GM23338 (cell line): Measurements from ENCODE around the gene TMEM114. TPM values are rescaled to one million over a fixed set of nuclear protein-coding genes. Genes with fewer than 3 reads are reported as not detected.

Experiments used
- ATAC-seq: fragments of 200-7000 bp; cut with Tn5 transposase; 3 replicates; pipeline ENCODE4 v1.9.1; 2020
- DNase-seq: peaks from one replicate; pipeline ENCODE4 v3.0.0-alpha.2; 2015; ENCODE audit warnings: low spot score
- H2AFZ ChIP-seq: fragments of 200-600 bp; sonication (generic); 2 replicates; pipeline ENCODE4 v1.8.0; 2016; ENCODE audit warnings: antibody characterized with exemption, mild to moderate bottlenecking, moderate library complexity
- H3F3A ChIP-seq: fragments of 200-600 bp; sonication (generic); replicated peaks from 2 replicates; pipeline ENCODE4 v1.8.0; 2017; ENCODE audit warnings: antibody characterized with exemption, mixed run types, low read depth
- H3K27ac ChIP-seq: fragments of 200-600 bp; sonication (generic); 2 replicates; pipeline ENCODE4 v1.6.1; 2016; ENCODE audit warnings: low read depth
- H3K27me3 ChIP-seq: fragments of 200-600 bp; sonication (generic); 2 replicates; pipeline ENCODE4 v1.8.0; 2016; ENCODE audit warnings: mild to moderate bottlenecking, mixed run types, moderate library complexity; ENCODE audit not compliant: insufficient read depth
- H3K36me3 ChIP-seq: fragments of 200-600 bp; sonication (generic); 2 replicates; pipeline ENCODE4 v1.8.0; 2016; ENCODE audit warnings: mild to moderate bottlenecking; ENCODE audit not compliant: insufficient read depth
- H3K4me1 ChIP-seq: fragments of 200-600 bp; sonication (generic); 2 replicates; pipeline ENCODE4 v1.8.0; 2016; ENCODE audit warnings: mild to moderate bottlenecking, moderate library complexity; ENCODE audit not compliant: insufficient read depth
- H3K4me2 ChIP-seq: fragments of 200-600 bp; sonication (generic); 2 replicates; pipeline ENCODE4 v1.7.1; 2017; ENCODE audit warnings: mixed run types
- H3K4me3 ChIP-seq: fragments of 200-600 bp; sonication (generic); 2 replicates; pipeline ENCODE4 v1.6.1; 2016; ENCODE audit warnings: mixed run types
- H3K79me2 ChIP-seq: fragments of 200-600 bp; sonication (generic); replicated peaks from 2 replicates; pipeline ENCODE4 v1.8.0; 2017; ENCODE audit warnings: mild to moderate bottlenecking; ENCODE audit not compliant: insufficient read depth
- H3K9me2 ChIP-seq: fragments of 200-600 bp; sonication (generic); 2 replicates; pipeline ENCODE4 v1.8.0; 2017; ENCODE audit not compliant: insufficient read depth
- H4K20me1 ChIP-seq: fragments of 200-600 bp; sonication (generic); replicated peaks from 2 replicates; pipeline ENCODE4 v1.8.0; 2017; ENCODE audit warnings: mild to moderate bottlenecking; ENCODE audit not compliant: insufficient read depth
- H3K27ac Mint-ChIP-seq: 2 replicates; pipeline ENCODE4 v1.8.0; 2020; ENCODE audit warnings: inconsistent platforms, mild to moderate bottlenecking, moderate library complexity, mixed read lengths
- H3K27me3 Mint-ChIP-seq: 3 replicates; pipeline ENCODE4 v1.8.0; 2022; ENCODE audit warnings: low read depth, mild to moderate bottlenecking, moderate library complexity, mixed read lengths, inconsistent platforms; ENCODE audit not compliant: insufficient read depth, poor library complexity
- H3K36me3 Mint-ChIP-seq: 3 replicates; pipeline ENCODE4 v1.8.0; 2021; ENCODE audit warnings: low read depth, mild to moderate bottlenecking, inconsistent platforms, moderate library complexity, mixed read lengths
- H3K4me1 Mint-ChIP-seq: 3 replicates; pipeline ENCODE4 v1.8.0; 2020; ENCODE audit warnings: mild to moderate bottlenecking, inconsistent platforms, mixed read lengths
- H3K4me3 Mint-ChIP-seq: 3 replicates; pipeline ENCODE4 v1.8.0; 2021; ENCODE audit warnings: moderate library complexity, mild to moderate bottlenecking, inconsistent platforms, mixed read lengths
- H3K9me3 Mint-ChIP-seq: 3 replicates; pipeline ENCODE4 v1.8.0; 2020; ENCODE audit warnings: moderate library complexity, mild to moderate bottlenecking, inconsistent platforms, mixed read lengths
- CREB1 ChIP-seq: fragments of 250-450 bp; sonication (Bioruptor Pico); IDR thresholded peaks from 2 replicates; pipeline ENCODE4 v1.5.0; 2020; ENCODE audit warnings: low read depth, mild to moderate bottlenecking, moderate library complexity
- EZH2 ChIP-seq: fragments of 200-600 bp; sonication (generic); IDR thresholded peaks from one replicate; pipeline ENCODE4 v1.8.0; 2017; ENCODE audit warnings: antibody characterized with exemption, mild to moderate bottlenecking, low read depth; ENCODE audit not compliant: unreplicated experiment
- EZH2phosphoT487 ChIP-seq: fragments of 200-600 bp; sonication (generic); IDR thresholded peaks from one replicate; pipeline ENCODE4 v1.8.1; 2018; ENCODE audit warnings: antibody characterized with exemption; ENCODE audit not compliant: unreplicated experiment
- JUNB ChIP-seq: IDR thresholded peaks from one replicate; pipeline ENCODE4 v1.6.1; 2016; ENCODE audit warnings: antibody characterized with exemption; ENCODE audit not compliant: unreplicated experiment
- NANOG ChIP-seq: IDR thresholded peaks from 2 replicates; pipeline ENCODE4 v1.6.1; 2016; ENCODE audit warnings: antibody characterized with exemption, borderline replicate concordance
- POLR2AphosphoS5 ChIP-seq: IDR thresholded peaks from 2 replicates; pipeline ENCODE4 v1.6.1; 2016; ENCODE audit warnings: antibody characterized with exemption, low read depth
- STAT1 ChIP-seq: IDR thresholded peaks from one replicate; pipeline ENCODE4 v1.6.1; 2016; ENCODE audit warnings: antibody characterized with exemption; ENCODE audit not compliant: unreplicated experiment
- ZNF114 ChIP-seq: fragments of 250-450 bp; sonication (Bioruptor Pico); IDR thresholded peaks from 2 replicates; pipeline ENCODE4 v1.5.0; 2020; ENCODE audit warnings: mild to moderate bottlenecking, moderate library complexity
- ZNF331 ChIP-seq: fragments of 250-450 bp; sonication (Bioruptor Pico); IDR thresholded peaks from 2 replicates; pipeline ENCODE4 v1.5.0; 2020; ENCODE audit warnings: low read depth, mild to moderate bottlenecking, moderate library complexity
- polyA plus RNA-seq: library from polyadenylated mRNA; unstranded; fragments of >200 nt; fragmentation: Nextera tagmentation; extraction: Ambion mirVana; gene quantifications from 2 replicates; pipeline ENCODE4 v1.2.1, GENCODE V29; 2016
- total RNA-seq: library from RNA; depleted of rRNA; stranded (reverse); fragments of >200 nt; shearing (Covaris generic); gene quantifications from 2 replicates; pipeline ENCODE4 v1.2.3, GENCODE V29; 2014
- TF ChIP-seq, protein P1 (sequence below): fragments of 250-450 bp; sonication (Bioruptor Pico); IDR thresholded peaks from 2 replicates; pipeline ENCODE4 v1.5.0; 2020; ENCODE audit warnings: mild to moderate bottlenecking, moderate library complexity
- TF ChIP-seq, protein P2 (sequence below): IDR thresholded peaks from 2 replicates; pipeline ENCODE4 v1.6.1; 2016; ENCODE audit warnings: antibody characterized with exemption
- TF ChIP-seq, protein P3 (sequence below), 2 experiments: fragments of 200-600 bp in 1 of 2; sonication (generic) in 1 of 2; conservative IDR thresholded peaks; 2 replicates each; pipeline versions ENCODE4 v1.5.1 to v1.6.1; 2016 to 2017; ENCODE audit warnings: antibody characterized with exemption in 2 of 2, low read depth in 2 of 2, mild to moderate bottlenecking in 2 of 2, moderate library complexity in 1 of 2
- TF ChIP-seq, protein P4 (sequence below): IDR thresholded peaks from one replicate; pipeline ENCODE4 v1.6.1; 2018; ENCODE audit warnings: antibody characterized with exemption; ENCODE audit not compliant: unreplicated experiment

The TMEM114 gene
- total and polyA plus RNA-seq, 2 experiments from 2014 or later = 0.47 to 0.52 TPM

DNA sequence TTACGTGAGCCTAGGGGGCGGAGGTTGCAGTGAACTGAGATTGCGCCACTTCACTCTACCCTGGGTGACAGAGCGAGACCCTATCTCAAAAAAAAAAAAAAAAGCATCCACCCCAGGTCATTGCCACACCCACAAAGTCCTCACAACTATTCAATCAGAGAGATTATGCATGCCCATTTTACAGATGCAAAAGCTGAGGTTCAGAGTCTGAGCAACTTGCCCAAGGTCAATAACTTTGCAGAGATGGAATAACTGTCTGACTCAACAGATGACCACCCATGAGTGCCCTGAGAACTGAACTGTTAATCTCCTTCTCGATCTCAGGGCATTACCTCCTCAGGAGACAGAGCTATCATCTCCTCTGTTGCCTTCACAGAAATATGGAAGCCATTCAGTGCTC, 5.5 kb upstream of the TMEM114 start:
- Histone ChIP-seq H3K79me2 (no peaks in the 10 kb centered on the region), H4K20me1 (no peaks in the 10 kb centered on the region), H3K27ac (no peak overlapping the region), H2AFZ (no peak overlapping the region), H3K36me3 (no peaks in the 10 kb centered on the region), H3K4me2 (no peak overlapping the region), H3K4me3 (no peak overlapping the region), H3K9me2 (peaks cover 11% of the 10 kb centered on the region; the same call in 1 of the 2 replicates), H3K4me1 (no peaks in the 10 kb centered on the region), H3K27me3 (peaks cover 24% of the 10 kb centered on the region), H3F3A (no peaks in the 10 kb centered on the region)
- peaks cover 7% of the 10 kb centered on the region for H3K9me3 Mint-ChIP-seq
- ATAC-seq (no peak), DNase-seq (no peak)
- H3K4me3 Mint-ChIP-seq = no peak overlapping the region
- TF ChIP-seq, protein P1, sequence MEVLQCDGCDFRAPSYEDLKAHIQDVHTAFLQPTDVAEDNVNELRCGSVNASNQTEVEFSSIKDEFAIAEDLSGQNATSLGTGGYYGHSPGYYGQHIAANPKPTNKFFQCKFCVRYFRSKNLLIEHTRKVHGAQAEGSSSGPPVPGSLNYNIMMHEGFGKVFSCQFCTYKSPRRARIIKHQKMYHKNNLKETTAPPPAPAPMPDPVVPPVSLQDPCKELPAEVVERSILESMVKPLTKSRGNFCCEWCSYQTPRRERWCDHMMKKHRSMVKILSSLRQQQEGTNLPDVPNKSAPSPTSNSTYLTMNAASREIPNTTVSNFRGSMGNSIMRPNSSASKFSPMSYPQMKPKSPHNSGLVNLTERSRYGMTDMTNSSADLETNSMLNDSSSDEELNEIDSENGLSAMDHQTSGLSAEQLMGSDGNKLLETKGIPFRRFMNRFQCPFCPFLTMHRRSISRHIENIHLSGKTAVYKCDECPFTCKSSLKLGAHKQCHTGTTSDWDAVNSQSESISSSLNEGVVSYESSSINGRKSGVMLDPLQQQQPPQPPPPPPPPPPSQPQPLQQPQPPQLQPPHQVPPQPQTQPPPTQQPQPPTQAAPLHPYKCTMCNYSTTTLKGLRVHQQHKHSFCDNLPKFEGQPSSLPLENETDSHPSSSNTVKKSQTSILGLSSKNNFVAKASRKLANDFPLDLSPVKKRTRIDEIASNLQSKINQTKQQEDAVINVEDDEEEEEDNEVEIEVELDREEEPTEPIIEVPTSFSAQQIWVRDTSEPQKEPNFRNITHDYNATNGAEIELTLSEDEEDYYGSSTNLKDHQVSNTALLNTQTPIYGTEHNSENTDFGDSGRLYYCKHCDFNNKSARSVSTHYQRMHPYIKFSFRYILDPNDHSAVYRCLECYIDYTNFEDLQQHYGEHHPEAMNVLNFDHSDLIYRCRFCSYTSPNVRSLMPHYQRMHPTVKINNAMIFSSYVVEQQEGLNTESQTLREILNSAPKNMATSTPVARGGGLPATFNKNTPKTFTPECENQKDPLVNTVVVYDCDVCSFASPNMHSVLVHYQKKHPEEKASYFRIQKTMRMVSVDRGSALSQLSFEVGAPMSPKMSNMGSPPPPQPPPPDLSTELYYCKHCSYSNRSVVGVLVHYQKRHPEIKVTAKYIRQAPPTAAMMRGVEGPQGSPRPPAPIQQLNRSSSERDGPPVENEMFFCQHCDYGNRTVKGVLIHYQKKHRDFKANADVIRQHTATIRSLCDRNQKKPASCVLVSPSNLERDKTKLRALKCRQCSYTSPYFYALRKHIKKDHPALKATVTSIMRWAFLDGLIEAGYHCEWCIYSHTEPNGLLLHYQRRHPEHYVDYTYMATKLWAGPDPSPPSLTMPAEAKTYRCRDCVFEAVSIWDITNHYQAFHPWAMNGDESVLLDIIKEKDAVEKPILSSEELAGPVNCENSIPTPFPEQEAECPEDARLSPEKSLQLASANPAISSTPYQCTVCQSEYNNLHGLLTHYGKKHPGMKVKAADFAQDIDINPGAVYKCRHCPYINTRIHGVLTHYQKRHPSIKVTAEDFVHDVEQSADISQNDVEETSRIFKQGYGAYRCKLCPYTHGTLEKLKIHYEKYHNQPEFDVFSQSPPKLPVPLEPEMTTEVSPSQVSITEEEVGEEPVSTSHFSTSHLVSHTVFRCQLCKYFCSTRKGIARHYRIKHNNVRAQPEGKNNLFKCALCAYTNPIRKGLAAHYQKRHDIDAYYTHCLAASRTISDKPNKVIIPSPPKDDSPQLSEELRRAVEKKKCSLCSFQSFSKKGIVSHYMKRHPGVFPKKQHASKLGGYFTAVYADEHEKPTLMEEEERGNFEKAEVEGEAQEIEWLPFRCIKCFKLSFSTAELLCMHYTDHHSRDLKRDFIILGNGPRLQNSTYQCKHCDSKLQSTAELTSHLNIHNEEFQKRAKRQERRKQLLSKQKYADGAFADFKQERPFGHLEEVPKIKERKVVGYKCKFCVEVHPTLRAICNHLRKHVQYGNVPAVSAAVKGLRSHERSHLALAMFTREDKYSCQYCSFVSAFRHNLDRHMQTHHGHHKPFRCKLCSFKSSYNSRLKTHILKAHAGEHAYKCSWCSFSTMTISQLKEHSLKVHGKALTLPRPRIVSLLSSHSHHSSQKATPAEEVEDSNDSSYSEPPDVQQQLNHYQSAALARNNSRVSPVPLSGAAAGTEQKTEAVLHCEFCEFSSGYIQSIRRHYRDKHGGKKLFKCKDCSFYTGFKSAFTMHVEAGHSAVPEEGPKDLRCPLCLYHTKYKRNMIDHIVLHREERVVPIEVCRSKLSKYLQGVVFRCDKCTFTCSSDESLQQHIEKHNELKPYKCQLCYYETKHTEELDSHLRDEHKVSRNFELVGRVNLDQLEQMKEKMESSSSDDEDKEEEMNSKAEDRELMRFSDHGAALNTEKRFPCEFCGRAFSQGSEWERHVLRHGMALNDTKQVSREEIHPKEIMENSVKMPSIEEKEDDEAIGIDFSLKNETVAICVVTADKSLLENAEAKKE (CRISPR knock-in tag) = no peak
- TF ChIP-seq, protein P2, sequence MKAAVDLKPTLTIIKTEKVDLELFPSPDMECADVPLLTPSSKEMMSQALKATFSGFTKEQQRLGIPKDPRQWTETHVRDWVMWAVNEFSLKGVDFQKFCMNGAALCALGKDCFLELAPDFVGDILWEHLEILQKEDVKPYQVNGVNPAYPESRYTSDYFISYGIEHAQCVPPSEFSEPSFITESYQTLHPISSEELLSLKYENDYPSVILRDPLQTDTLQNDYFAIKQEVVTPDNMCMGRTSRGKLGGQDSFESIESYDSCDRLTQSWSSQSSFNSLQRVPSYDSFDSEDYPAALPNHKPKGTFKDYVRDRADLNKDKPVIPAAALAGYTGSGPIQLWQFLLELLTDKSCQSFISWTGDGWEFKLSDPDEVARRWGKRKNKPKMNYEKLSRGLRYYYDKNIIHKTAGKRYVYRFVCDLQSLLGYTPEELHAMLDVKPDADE = no peak
- TF ChIP-seq STAT1 (no peak), EZH2 (no peak), ZNF114 (no peak), POLR2AphosphoS5 (no peak), EZH2phosphoT487 (no peak), JUNB (no peak), CREB1 (CRISPR knock-in tag) (no peak), NANOG (no peak), ZNF331 (CRISPR knock-in tag) (no peak)
- TF ChIP-seq, protein P3, sequence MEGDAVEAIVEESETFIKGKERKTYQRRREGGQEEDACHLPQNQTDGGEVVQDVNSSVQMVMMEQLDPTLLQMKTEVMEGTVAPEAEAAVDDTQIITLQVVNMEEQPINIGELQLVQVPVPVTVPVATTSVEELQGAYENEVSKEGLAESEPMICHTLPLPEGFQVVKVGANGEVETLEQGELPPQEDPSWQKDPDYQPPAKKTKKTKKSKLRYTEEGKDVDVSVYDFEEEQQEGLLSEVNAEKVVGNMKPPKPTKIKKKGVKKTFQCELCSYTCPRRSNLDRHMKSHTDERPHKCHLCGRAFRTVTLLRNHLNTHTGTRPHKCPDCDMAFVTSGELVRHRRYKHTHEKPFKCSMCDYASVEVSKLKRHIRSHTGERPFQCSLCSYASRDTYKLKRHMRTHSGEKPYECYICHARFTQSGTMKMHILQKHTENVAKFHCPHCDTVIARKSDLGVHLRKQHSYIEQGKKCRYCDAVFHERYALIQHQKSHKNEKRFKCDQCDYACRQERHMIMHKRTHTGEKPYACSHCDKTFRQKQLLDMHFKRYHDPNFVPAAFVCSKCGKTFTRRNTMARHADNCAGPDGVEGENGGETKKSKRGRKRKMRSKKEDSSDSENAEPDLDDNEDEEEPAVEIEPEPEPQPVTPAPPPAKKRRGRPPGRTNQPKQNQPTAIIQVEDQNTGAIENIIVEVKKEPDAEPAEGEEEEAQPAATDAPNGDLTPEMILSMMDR (conservative IDR thresholded peaks at IDR 0.05; ENCODE audit: low read depth in 2 of 2) = no peak
- TF ChIP-seq, protein P4, sequence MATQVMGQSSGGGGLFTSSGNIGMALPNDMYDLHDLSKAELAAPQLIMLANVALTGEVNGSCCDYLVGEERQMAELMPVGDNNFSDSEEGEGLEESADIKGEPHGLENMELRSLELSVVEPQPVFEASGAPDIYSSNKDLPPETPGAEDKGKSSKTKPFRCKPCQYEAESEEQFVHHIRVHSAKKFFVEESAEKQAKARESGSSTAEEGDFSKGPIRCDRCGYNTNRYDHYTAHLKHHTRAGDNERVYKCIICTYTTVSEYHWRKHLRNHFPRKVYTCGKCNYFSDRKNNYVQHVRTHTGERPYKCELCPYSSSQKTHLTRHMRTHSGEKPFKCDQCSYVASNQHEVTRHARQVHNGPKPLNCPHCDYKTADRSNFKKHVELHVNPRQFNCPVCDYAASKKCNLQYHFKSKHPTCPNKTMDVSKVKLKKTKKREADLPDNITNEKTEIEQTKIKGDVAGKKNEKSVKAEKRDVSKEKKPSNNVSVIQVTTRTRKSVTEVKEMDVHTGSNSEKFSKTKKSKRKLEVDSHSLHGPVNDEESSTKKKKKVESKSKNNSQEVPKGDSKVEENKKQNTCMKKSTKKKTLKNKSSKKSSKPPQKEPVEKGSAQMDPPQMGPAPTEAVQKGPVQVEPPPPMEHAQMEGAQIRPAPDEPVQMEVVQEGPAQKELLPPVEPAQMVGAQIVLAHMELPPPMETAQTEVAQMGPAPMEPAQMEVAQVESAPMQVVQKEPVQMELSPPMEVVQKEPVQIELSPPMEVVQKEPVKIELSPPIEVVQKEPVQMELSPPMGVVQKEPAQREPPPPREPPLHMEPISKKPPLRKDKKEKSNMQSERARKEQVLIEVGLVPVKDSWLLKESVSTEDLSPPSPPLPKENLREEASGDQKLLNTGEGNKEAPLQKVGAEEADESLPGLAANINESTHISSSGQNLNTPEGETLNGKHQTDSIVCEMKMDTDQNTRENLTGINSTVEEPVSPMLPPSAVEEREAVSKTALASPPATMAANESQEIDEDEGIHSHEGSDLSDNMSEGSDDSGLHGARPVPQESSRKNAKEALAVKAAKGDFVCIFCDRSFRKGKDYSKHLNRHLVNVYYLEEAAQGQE = no peak
- peaks cover 4% of the 10 kb centered on the region for H3K27me3 Mint-ChIP-seq
- H3K4me1 Mint-ChIP-seq = no peaks in the 10 kb centered on the region
- H3K36me3 Mint-ChIP-seq = no peaks in the 10 kb centered on the region
- H3K27ac Mint-ChIP-seq = no peak overlapping the region
